Upper lobe of left lung (tissue), 6 donors: Measurements from ENCODE around the gene BMI1. TPM values are rescaled to one million over a fixed set of nuclear protein-coding genes. Genes with fewer than 3 reads are reported as not detected.

Experiments used
- ATAC-seq, 2 donors: fragments of 200-7000 bp; cut with Tn5 transposase; one replicate each; pipeline ENCODE4 v1.9.1; 2022; ENCODE audit warnings: mild to moderate bottlenecking in 2 of 2, moderate library complexity in 2 of 2; ENCODE audit not compliant: low FRiP score in 2 of 2
- DNase-seq, 2 donors: peaks; one replicate each; pipeline ENCODE4 v3.0.0-alpha.2; 2019 to 2020
- H3K27ac ChIP-seq, 4 donors: fragments of 200-600 bp; sonication (generic); one replicate each; pipeline ENCODE4 v1.5.1; 2016 to 2019
- H3K27me3 ChIP-seq, 4 donors: fragments of 200-600 bp; sonication (generic); one replicate each; pipeline ENCODE4 v1.5.1; 2017 to 2019
- H3K36me3 ChIP-seq, 4 donors: fragments of 200-600 bp; sonication (generic); one replicate each; pipeline ENCODE4 v1.5.1; 2016 to 2019
- H3K4me1 ChIP-seq, 4 donors: fragments of 200-600 bp; sonication (generic); one replicate each; pipeline ENCODE4 v1.5.1; 2018 to 2019
- H3K4me3 ChIP-seq, 4 donors: fragments of 200-600 bp; sonication (generic); one replicate each; pipeline ENCODE4 v1.5.1; 2017 to 2019; ENCODE audit warnings: mild to moderate bottlenecking in 2 of 4, moderate library complexity in 1 of 4
- H3K9me3 ChIP-seq, 4 donors: fragments of 200-600 bp; sonication (generic); one replicate each; pipeline ENCODE4 v1.5.1; 2018 to 2019
- EP300 ChIP-seq, 4 donors: sonication (generic); formaldehyde crosslinking; IDR thresholded peaks; one replicate each; pipeline ENCODE4 v1.5.1; 2017; ENCODE audit warnings: antibody characterized with exemption in 4 of 4, control low read depth in 2 of 4
- POLR2A ChIP-seq, 4 donors: fragments of 450-650 bp; IDR thresholded peaks; one replicate each; pipeline ENCODE4 v1.5.1; 2016 to 2017; ENCODE audit warnings: antibody characterized with exemption in 4 of 4, mild to moderate bottlenecking in 2 of 4
- POLR2AphosphoS5 ChIP-seq, 2 donors: sonication (generic); formaldehyde crosslinking; IDR thresholded peaks; one replicate each; pipeline ENCODE4 v1.5.1; 2017; ENCODE audit warnings: antibody characterized with exemption in 2 of 2
- WGBS, 2 donors: methylation state at CpG; one replicate each; pipeline ENCODE4 v1.1.5; 2017 to 2018; 5-methylcytosine and 5-hydroxymethylcytosine counted together
- total RNA-seq, 6 donors: library from RNA; depleted of rRNA in 4 of 6; stranded (reverse); fragments of >200 nt in 4 of 6; gene quantifications; one replicate each; pipeline versions ENCODE4 v1.1.0 to v1.2.1, GENCODE V29; 2016 to 2021
- TF ChIP-seq, protein P1 (sequence below), 6 experiments: fragments of 450-650 bp in 4 of 6; fragments of 200-600 bp in 2 of 6; sonication (generic) in 2 of 6; IDR thresholded peaks; one replicate each; pipeline ENCODE4 v1.5.1; 2016 to 2019; ENCODE audit warnings: antibody characterized with exemption in 6 of 6
- donor health status: DM: no; HTN: no; CAD: no; lungs with moderate emphysema.
- donor health status: DM: no; HTN: yes; CAD: no; lungs with severe emphysema.

Gene BMI1
- total RNA-seq, 6 donors from 2014 or later: 13.0 to 73.3 (median 41.5) TPM

DNA sequence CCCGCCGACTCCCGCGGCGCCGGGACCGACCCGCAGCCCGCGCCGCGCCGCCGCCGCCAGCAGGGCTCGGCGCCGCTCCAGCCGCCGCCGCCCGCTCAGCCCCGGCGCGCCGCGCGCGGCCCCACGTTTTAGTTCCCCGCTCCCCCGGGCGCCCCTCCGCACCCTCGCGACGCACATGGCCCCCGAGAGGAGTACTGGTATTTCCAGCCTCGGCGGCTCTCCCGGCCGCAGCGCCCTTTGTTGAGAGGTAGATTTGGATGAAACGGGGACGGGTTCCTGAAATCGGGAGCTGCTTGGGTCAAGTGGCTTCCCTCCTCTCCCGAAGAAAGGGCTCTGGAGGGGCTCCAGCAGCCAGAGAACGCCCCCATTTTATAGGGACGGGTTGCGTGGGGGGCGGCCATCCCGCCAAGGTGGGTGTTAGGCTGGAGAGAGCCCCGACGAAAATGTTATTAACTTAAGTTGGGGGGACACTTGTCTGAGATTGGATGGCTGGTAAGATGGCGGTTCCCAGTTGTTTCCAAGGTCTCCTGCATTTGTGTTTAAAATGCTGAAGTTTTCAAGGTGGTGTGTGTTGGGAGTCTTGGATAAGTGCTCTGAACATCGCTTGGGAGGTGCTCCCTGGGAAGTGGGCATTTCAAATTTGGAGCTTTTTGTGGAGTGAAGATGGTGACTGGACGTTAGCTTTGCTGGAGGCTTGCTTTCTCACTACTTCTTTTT, 1.2 kb downstream of the BMI1 start:
- H3K27ac ChIP-seq: peak overlapping the region in 1 of 4 donors; percentile 68
- H3K36me3 ChIP-seq: peaks cover 0 to 4% (median 0%) of the 10 kb centered on the region in 4 donors
- TF ChIP-seq POLR2AphosphoS5 (IDR thresholded peaks at IDR 0.05) (no peak), POLR2A (IDR thresholded peaks at IDR 0.05) (no peak), EP300 (IDR thresholded peaks at IDR 0.05) (no peak)
- TF ChIP-seq, protein P1, sequence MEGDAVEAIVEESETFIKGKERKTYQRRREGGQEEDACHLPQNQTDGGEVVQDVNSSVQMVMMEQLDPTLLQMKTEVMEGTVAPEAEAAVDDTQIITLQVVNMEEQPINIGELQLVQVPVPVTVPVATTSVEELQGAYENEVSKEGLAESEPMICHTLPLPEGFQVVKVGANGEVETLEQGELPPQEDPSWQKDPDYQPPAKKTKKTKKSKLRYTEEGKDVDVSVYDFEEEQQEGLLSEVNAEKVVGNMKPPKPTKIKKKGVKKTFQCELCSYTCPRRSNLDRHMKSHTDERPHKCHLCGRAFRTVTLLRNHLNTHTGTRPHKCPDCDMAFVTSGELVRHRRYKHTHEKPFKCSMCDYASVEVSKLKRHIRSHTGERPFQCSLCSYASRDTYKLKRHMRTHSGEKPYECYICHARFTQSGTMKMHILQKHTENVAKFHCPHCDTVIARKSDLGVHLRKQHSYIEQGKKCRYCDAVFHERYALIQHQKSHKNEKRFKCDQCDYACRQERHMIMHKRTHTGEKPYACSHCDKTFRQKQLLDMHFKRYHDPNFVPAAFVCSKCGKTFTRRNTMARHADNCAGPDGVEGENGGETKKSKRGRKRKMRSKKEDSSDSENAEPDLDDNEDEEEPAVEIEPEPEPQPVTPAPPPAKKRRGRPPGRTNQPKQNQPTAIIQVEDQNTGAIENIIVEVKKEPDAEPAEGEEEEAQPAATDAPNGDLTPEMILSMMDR (IDR thresholded peaks at IDR 0.05): no peak
- WGBS, 2 donors: 3 to 7% methylated on average over 14 to 27 of the region's 57 CpGs
- no peaks in the 10 kb centered on the region for H3K9me3 ChIP-seq
- ATAC-seq: peak in 1 of 2 donors; percentile 1
- DNase-seq: peak in 1 of 2 donors; percentile 91
- H3K4me1 ChIP-seq: peaks cover 40 to 53% (median 48%) of the 10 kb centered on the region in 4 donors
- peaks cover 0 to 3% (median 1%) of the 10 kb centered on the region in 4 donors for H3K27me3 ChIP-seq
- H3K4me3 ChIP-seq: peak overlapping the region; percentile 50 to 88 (median 64)

DNA sequence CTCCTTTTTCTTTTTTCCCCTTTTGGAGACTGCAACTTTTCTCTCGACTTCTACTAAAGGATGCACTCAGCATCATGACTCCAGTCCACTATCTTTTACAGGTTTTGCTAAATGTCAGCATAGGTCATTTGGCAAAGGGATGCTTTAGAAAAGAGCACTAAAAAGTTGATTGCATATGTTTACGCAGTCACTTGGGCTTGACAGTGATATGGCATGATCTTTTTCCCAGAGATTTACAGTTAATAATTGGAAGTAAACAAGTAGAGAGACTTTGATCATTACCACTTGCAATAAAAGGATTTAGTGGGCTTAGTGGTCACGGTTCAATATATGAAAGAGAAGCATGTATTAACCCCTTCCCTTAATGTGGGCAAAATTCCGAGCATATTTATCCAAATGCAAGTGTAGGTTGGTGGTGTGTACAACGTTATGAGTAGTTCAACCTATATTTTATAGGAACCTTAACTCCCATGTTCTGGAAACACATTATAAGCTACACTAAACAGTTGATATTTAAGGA, 1.8 kb downstream of the BMI1 start:
- no peak for DNase-seq
- Histone ChIP-seq H3K27ac (no peak overlapping the region), H3K4me1 (peaks cover 36 to 47% (median 42%) of the 10 kb centered on the region in 4 donors), H3K27me3 (peaks cover 0 to 3% (median 1%) of the 10 kb centered on the region in 4 donors), H3K36me3 (peaks cover 0 to 9% (median 0%) of the 10 kb centered on the region in 4 donors), H3K4me3 (peak overlapping the region; percentile 50 to 88 (median 64)), H3K9me3 (no peaks in the 10 kb centered on the region)
- 68 to 75% methylated on average over 5 of the region's 5 CpGs for WGBS, 2 donors
- no peak for TF ChIP-seq EP300 (IDR thresholded peaks at IDR 0.05)
- TF ChIP-seq POLR2AphosphoS5 (IDR thresholded peaks at IDR 0.05): no peak
- TF ChIP-seq POLR2A (IDR thresholded peaks at IDR 0.05): no peak
- TF ChIP-seq, protein P1 (IDR thresholded peaks at IDR 0.05): no peak
- no peak for ATAC-seq

DNA sequence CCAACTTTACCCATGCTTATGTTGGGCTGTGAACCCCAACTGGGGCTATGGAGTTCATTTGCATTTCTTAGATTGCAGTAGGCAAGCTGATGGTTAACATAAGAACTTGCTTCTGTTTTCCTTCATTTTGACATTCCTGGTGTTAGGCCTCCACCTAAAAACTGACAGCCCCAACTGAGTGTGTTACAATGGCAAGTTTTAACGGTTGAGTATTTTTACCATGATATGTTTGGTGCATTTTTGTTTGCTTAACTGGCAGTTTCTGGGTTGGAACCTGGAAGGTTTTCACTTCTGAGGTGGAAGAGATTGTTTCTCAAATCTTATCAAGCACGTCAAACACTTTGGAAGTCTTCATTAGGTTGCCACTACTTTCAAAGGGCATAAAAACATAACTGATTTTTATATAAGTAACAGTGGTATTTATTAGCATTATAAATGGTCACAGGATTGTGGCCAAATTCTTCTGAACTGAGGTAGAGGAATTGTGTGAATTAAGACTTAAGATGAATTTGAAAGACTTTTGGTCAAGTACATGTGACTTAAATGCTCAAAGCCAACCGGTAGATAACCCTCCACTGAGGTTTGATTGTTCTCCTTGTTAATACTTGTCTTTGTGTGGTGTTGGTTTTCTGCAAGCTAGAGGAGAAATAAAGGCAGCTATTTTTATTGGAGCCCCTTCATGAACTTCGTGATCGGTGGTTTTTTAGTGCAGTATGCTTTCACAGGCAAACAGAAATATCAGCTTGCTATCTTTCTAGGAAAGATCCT, 2.8 kb downstream of the BMI1 start:
- WGBS, 2 donors: 84 to 86% methylated on average over 5 of the region's 5 CpGs
- TF ChIP-seq POLR2AphosphoS5 (IDR thresholded peaks at IDR 0.05) (no peak), EP300 (IDR thresholded peaks at IDR 0.05) (no peak), POLR2A (IDR thresholded peaks at IDR 0.05) (no peak)
- TF ChIP-seq, protein P1 (IDR thresholded peaks at IDR 0.05): no peak

DNA sequence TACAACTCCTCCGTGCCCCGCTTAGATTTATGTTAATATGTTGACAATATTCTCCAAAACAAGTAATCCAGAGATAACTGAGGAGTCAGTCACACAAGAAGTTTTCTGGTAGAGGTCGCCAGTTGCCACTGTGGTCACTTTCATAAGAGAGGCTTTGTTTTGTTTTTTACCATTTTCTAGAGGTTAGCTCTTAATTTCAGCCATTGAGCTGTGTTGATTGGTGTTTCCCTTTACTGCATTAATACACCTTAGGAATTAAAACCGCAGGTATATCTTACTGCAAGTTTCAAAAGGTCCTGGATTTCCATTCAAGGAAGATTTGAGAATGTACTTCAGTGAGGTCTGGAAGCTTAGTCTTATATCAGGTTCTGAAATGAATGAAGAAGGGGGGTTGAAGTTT, 3.5 kb downstream of the BMI1 start:
- Histone ChIP-seq H3K9me3 (no peaks in the 10 kb centered on the region), H3K27me3 (peaks cover 0 to 3% (median 1%) of the 10 kb centered on the region in 4 donors), H3K4me3 (peak overlapping the region in 2 of 4 donors; percentile 72 to 73), H3K27ac (no peak overlapping the region), H3K4me1 (peaks cover 28 to 42% (median 40%) of the 10 kb centered on the region in 4 donors), H3K36me3 (peaks cover 0 to 26% (median 11%) of the 10 kb centered on the region in 4 donors)
- no peak for TF ChIP-seq POLR2A (IDR thresholded peaks at IDR 0.05)
- TF ChIP-seq, protein P1 (IDR thresholded peaks at IDR 0.05): no peak
- no peak for TF ChIP-seq EP300 (IDR thresholded peaks at IDR 0.05)
- no peak for TF ChIP-seq POLR2AphosphoS5 (IDR thresholded peaks at IDR 0.05)
- no peak for ATAC-seq
- no peak for DNase-seq
- 74 to 75% methylated on average over 4 of the region's 4 CpGs for WGBS, 2 donors

More for the DNA sequence above, 2.8 kb downstream of the BMI1 start:
- Histone ChIP-seq H3K27ac (no peak overlapping the region), H3K4me1 (peaks cover 28 to 42% (median 40%) of the 10 kb centered on the region in 4 donors), H3K4me3 (no peak overlapping the region), H3K36me3 (peaks cover 0 to 19% (median 5%) of the 10 kb centered on the region in 4 donors), H3K9me3 (no peaks in the 10 kb centered on the region), H3K27me3 (peaks cover 0 to 3% (median 1%) of the 10 kb centered on the region in 4 donors)
- no peak for DNase-seq
- no peak for ATAC-seq
